Vagina (tissue), 2 donors: ENCODE data around the gene TMEM130. TPM values are rescaled to one million over a fixed set of nuclear protein-coding genes. Genes with fewer than 3 reads are reported as not detected.

Experiments
- DNase-seq, 2 donors: peaks; one replicate each; pipeline ENCODE4 v3.0.0-alpha.2; 2017; ENCODE audit errors: extremely low spot score in 2 of 2
- H3K27ac ChIP-seq: fragments of 200-600 bp; sonication (generic); one replicate; pipeline ENCODE4 v1.5.1; 2019
- H3K27me3 ChIP-seq: fragments of 200-600 bp; sonication (generic); one replicate; pipeline ENCODE4 v1.5.1; 2019
- H3K36me3 ChIP-seq, 2 donors: fragments of 200-600 bp; sonication (generic); one replicate each; pipeline ENCODE4 v1.5.1; 2017 to 2019
- H3K4me1 ChIP-seq: fragments of 200-600 bp; sonication (generic); one replicate; pipeline ENCODE4 v1.5.1; 2019
- H3K4me3 ChIP-seq, 2 donors: fragments of 200-600 bp; sonication (generic); 1 replicate in 1 of 2; 2 replicates in 1 of 2; pipeline ENCODE4 v1.5.1; 2016 to 2019
- H3K9me3 ChIP-seq: fragments of 200-600 bp; sonication (generic); one replicate; pipeline ENCODE4 v1.5.1; 2019
- CTCF ChIP-seq, 3 experiments: fragments of 450-650 bp in 2 of 3; fragments of 200-600 bp in 1 of 3; sonication (generic) in 1 of 3; IDR thresholded peaks; one replicate each; pipeline ENCODE4 v1.5.1; 2017 to 2019; ENCODE audit warnings: antibody characterized with exemption in 3 of 3, mild to moderate bottlenecking in 2 of 3, moderate library complexity in 2 of 3
- POLR2A ChIP-seq, 2 donors: fragments of 450-650 bp; IDR thresholded peaks; one replicate each; pipeline ENCODE4 v1.6.1; 2017; ENCODE audit warnings: antibody characterized with exemption in 2 of 2, mild to moderate bottlenecking in 2 of 2, moderate library complexity in 2 of 2
- POLR2AphosphoS5 ChIP-seq, 2 donors: sonication (generic); formaldehyde crosslinking; IDR thresholded peaks; one replicate each; pipeline ENCODE4 v1.9.0; 2017; ENCODE audit warnings: antibody characterized with exemption in 2 of 2, mild to moderate bottlenecking in 2 of 2, low read depth in 1 of 2; ENCODE audit not compliant: insufficient read depth in 1 of 2
- intact Hi-C: fragments of 100-400 bp; cut with DNase I; formaldehyde crosslinking; loops from one replicate; pipeline ENCODE4 v1.15.1; 2023
- total RNA-seq: library from RNA; depleted of rRNA; stranded (reverse); fragments of >200 nt; gene quantifications from one replicate; pipeline ENCODE4 v1.2.3, GENCODE V29; 2016

TMEM130 gene
- total RNA-seq, 1 donor from 2014 or later: 3.7 TPM

- Histone ChIP-seq H3K27ac (no peak overlapping the region), H3K27me3 (no peaks in the 10 kb centered on the region), H3K4me1 (peaks cover 11% of the 10 kb centered on the region), H3K9me3 (no peaks in the 10 kb centered on the region), H3K36me3 (no peaks in the 10 kb centered on the region), H3K4me3 (no peak overlapping the region)
- no peak for TF ChIP-seq POLR2AphosphoS5 (IDR thresholded peaks at IDR 0.05; ENCODE audit: insufficient read depth in 1 of 2, low read depth in 1 of 2)
- TF ChIP-seq POLR2A (IDR thresholded peaks at IDR 0.05): no peak
- TF ChIP-seq CTCF (IDR thresholded peaks at IDR 0.05): no peak
- no peak for DNase-seq
- intact Hi-C loops: no loop called here
Observed at GRCh38 chr7:98828368-98828767, 41.4 kb downstream of the TMEM130 start.

- no peaks in the 10 kb centered on the region for H3K27me3 ChIP-seq
- H3K9me3 ChIP-seq: no peaks in the 10 kb centered on the region
- H3K4me3 ChIP-seq: no peak overlapping the region
- H3K4me1 ChIP-seq: peaks cover 11% of the 10 kb centered on the region
- no peak for TF ChIP-seq POLR2A (IDR thresholded peaks at IDR 0.05)
- no peak for TF ChIP-seq POLR2AphosphoS5 (IDR thresholded peaks at IDR 0.05; ENCODE audit: insufficient read depth in 1 of 2, low read depth in 1 of 2)
- TF ChIP-seq CTCF (IDR thresholded peaks at IDR 0.05): no peak
- no peak overlapping the region for H3K27ac ChIP-seq
- DNase-seq: no peak
- no peaks in the 10 kb centered on the region for H3K36me3 ChIP-seq
- intact Hi-C loops: no loop called here
Observed at GRCh38 chr7:98827258-98827657, 42.6 kb downstream of the TMEM130 start.

- intact Hi-C loops: no loop called here
- H3K4me3 ChIP-seq: no peak overlapping the region
- TF ChIP-seq CTCF (IDR thresholded peaks at IDR 0.05): no peak
- TF ChIP-seq POLR2AphosphoS5 (IDR thresholded peaks at IDR 0.05; ENCODE audit: insufficient read depth in 1 of 2, low read depth in 1 of 2): no peak
- no peak for TF ChIP-seq POLR2A (IDR thresholded peaks at IDR 0.05)
- peaks cover 11% of the 10 kb centered on the region for H3K4me1 ChIP-seq
- no peaks in the 10 kb centered on the region for H3K36me3 ChIP-seq
- no peak overlapping the region for H3K27ac ChIP-seq
- no peaks in the 10 kb centered on the region for H3K9me3 ChIP-seq
- H3K27me3 ChIP-seq: no peaks in the 10 kb centered on the region
- no peak for DNase-seq
Observed at GRCh38 chr7:98826811-98827231, 43.0 kb downstream of the TMEM130 start.

- no peaks in the 10 kb centered on the region for H3K36me3 ChIP-seq
- no peak overlapping the region for H3K27ac ChIP-seq
- no peak for DNase-seq
- intact Hi-C loops: no loop called here
- no peak for TF ChIP-seq POLR2A (IDR thresholded peaks at IDR 0.05)
- TF ChIP-seq POLR2AphosphoS5 (IDR thresholded peaks at IDR 0.05; ENCODE audit: insufficient read depth in 1 of 2, low read depth in 1 of 2): no peak
- no peak for TF ChIP-seq CTCF (IDR thresholded peaks at IDR 0.05)
- no peaks in the 10 kb centered on the region for H3K9me3 ChIP-seq
- H3K4me3 ChIP-seq: no peak overlapping the region
- H3K4me1 ChIP-seq: peaks cover 11% of the 10 kb centered on the region
- H3K27me3 ChIP-seq: no peaks in the 10 kb centered on the region
Observed at GRCh38 chr7:98826387-98826786, 43.4 kb downstream of the TMEM130 start.

GRCh38 chr7:98823226-98823625 lies 46.6 kb downstream of the TMEM130 start:
- H3K9me3 ChIP-seq: no peaks in the 10 kb centered on the region
- TF ChIP-seq POLR2AphosphoS5 (IDR thresholded peaks at IDR 0.05; ENCODE audit: insufficient read depth in 1 of 2, low read depth in 1 of 2) (no peak), CTCF (IDR thresholded peaks at IDR 0.05) (no peak), POLR2A (IDR thresholded peaks at IDR 0.05) (no peak)
- no peak overlapping the region for H3K27ac ChIP-seq
- H3K36me3 ChIP-seq: no peaks in the 10 kb centered on the region
- H3K4me1 ChIP-seq: peaks cover 11% of the 10 kb centered on the region
- no peak for DNase-seq
- intact Hi-C loops: no loop called here
- no peaks in the 10 kb centered on the region for H3K27me3 ChIP-seq
- no peak overlapping the region for H3K4me3 ChIP-seq
